DMS114 treated with DMSO at 0.1 percent for 48 hours (cell line): Measurements from ENCODE around the gene IFIT1B.
"Not testable (repeated sequence)": the region's sequence is repeated elsewhere in the genome, so short reads cannot be mapped to it uniquely, and the experiment has no call there.

Source experiments
- DNase-seq: peaks from one replicate; lab custom pipeline; 2025; ENCODE audit not compliant: unreplicated experiment; lab: John Stamatoyannopoulos, UW

The IFIT1B gene

DNA sequence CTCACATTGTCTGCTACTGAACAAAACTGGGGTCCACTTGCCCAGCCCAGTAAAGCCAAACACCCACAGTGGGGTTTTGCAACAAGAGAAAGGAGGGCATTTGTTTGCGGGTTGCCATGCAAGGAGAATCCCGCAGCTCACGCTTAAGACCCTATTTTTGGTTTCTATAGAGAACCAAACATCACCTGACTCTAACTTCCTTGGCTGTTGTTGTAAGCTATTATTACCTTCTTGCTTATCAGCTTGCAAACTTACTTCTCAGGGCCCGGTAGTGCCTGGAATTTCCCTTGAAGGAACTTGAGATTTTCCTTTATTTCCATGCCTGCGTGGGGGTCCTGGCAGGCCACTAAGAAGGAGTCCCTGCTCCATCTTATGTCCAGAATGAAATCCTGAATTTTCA is 29.4 kb upstream of the IFIT1B start:
- DNase-seq, result no peak

DNA sequence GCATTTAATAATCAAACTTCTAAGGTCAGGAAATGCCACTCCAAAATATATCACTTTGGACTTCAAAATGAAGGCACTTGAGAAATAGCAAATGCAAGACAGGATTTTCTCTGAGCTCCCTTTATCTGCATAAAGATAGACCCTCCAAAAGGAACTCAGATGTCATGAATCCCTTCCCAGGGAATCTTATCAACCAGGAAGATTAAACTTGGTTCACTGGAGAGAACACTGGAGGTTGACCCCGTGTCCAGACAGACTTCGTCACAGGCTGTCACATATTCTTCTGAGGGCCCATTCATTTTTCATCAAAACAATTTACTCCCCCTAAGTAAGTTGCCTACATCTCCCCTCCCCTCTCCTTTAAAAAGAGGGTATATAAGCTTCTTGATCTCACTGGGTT is 28.9 kb upstream of the IFIT1B start:
- no peak for DNase-seq

- DNase-seq, result not testable (repeated sequence)
Observed at GRCh38 chr10:89350631-89351315, 27.1 kb upstream of the IFIT1B start.

DNA sequence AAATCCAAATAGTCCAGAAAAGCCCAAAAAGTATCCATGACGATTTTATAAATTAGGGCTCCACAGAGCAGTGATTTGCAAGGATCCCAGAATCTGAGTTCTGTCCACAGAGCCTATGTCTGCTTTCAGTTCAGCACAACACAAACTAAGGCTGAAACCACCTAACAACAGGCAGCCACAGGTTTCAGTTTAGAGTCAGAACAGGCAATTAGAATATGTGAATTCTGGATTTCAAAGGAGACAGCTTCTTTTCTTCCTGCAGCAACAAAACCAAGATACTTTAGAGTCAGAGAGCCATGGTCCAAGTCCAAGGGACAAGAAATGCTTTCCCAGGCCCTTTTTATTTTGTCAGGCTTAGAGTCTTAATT is 26.5 kb upstream of the IFIT1B start:
- no peak for DNase-seq

DNA sequence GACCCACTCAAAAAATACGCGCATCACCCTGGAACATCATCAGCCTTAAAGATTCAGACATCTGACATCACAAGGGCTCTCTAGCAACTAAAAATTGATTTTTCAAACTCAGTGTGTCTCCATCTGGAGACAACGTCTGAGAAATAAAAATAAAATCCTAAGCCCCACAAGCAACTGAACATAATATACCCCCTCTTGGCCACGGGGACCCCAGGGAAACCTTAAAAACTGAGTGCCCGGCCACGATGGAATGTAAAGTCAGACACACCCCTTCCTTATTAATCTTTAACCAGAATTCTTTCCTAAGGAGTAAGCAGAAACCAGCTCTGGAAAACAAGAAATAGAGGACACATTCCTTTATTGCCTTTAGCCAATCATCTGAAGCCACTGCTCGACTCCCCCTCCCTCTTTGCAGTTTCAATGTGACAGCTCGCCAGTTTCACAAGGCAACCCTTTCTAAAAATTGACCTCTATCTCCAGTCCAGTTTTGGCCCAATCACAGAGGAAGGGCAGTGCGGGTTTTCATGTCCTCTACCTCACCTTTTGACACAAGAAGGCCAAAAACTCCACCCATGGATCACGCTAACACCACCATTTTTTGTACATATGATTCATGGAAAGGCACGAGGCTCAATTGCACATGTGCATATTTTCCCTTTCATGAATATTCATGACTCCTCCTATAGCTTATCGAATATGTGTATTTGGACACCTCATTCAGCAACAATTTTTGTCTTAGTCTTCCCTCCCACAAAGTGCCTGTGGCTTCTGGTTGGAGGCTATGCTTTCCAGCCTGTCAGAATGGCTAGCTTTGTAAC is 25.9 kb upstream of the IFIT1B start:
- no peak for DNase-seq

DNA sequence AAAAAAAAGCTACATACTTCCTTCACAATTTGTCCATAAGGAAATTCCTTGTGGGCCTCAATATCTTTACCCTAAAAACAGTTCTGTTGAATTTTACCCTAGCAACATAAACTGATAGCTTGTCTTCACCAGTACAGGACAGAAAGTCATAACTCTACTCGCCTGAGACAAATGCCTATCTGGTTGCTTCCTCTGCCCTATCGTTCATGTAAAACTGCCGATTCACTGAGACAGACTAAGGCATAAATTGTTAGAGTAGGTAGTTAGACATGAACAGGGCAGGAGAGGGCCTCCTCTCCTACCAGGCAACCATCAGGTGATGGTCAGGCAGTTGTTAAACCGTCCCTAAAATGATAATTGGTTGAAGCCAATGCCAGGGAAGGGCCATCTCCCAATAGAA is 25.1 kb upstream of the IFIT1B start:
- DNase-seq, result no peak

DNA sequence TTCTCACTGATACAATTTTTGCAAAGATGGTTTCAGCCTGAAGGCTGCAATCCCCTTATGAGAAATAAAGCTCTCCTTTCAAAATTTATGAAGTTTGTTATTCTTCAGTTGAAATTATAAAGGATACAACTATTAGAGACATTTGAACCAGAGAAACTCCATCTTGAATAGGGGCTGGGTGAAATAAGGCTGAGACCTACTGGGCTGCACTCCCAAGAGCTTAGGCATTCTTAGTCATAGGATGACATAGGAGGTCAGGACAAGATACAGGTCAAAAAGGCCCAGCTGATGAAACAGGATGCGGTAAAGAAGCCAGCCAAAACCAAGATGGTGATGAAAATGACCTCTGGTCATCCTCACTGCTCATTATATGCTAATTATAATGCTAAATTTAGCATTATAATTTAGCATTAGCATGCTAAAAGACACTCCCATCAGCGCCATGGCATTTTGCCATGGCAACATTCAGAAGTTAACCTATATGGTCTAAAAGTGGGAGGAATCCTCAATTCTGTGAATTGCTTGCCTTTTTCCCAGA is 22.4 kb upstream of the IFIT1B start:
- no peak for DNase-seq

DNA sequence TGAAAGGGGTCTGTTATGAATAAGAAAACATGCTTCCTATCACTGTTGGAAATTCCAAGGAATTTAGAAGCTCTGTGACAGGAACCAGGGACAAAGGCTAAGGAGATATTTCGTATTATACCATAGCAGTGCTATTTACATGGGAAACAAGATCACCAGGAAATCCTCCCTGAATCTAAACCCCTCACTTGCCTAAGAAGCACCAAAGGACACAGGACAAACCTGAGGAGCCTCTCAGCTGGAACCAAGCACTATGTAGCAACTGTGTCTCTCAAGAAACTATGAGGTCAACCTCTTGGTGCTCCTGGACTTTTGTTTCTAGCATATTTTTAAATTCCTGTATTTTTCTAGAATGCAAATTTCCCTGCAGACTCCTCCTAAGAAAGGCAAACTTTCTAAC is 20.8 kb upstream of the IFIT1B start:
- DNase-seq, result no peak

- no peak for DNase-seq
Observed at GRCh38 chr10:89357975-89358374, 19.9 kb upstream of the IFIT1B start.

DNA sequence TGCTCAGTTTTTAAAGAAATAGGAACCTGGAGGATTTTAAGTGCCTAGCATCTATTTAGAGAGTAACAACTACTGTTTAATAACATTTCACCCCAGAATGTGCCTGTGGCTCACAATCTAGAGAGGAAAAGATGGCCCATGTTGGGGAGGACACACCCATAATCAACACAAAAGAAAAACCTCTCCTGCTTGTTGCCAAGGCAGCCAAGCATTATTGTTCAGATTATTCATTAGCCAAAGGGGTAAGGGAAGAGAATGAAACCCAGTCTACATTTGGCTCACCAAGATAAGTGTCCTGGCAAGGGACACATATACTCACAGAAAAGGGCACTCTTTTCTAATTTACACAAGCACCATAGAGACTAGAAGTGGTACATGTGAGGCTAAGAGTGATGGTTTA is 17.7 kb upstream of the IFIT1B start:
- DNase-seq, result no peak

DNA sequence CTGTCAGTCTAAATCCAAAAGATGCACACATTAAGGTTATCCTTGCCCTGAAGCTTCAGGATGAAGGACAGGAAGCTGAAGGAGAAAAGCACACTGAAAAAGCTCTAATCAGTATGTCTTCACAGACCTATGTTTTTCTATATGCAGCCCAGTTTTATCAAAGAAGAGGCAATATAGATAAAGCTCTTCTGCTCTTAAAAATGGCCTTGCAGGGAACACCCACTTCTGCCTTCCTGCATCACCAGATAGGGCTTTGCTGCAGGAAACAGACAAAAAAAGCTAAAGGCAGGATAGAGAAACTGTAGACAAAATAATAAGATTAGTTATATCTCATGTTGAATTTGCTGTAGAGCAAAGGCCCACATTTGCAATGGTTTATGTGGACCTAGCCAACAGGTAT is 14.9 kb upstream of the IFIT1B start:
- no peak for DNase-seq

GRCh38 chr10:89363729-89364442 is 14.0 kb upstream of the IFIT1B start:
- DNase-seq, result no peak

DNA sequence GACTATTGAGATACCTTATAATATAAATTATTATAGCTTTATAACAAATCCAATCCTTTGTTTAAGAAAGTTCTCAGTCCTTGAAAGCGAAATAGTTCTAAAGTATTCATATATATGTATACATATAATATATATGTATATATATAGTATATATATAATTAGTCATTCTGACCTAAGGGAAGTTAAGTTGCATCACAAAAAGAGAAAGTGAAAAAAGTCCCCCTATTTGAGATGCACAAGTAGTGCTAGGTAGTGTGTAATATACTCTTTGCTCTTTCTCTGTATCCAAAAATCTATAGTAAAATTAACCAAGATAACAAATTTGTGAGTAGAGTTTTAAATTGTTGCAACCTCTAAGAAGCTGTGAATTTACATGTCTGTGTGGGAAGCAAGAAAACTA is 13.3 kb upstream of the IFIT1B start:
- DNase-seq, result no peak

DNA sequence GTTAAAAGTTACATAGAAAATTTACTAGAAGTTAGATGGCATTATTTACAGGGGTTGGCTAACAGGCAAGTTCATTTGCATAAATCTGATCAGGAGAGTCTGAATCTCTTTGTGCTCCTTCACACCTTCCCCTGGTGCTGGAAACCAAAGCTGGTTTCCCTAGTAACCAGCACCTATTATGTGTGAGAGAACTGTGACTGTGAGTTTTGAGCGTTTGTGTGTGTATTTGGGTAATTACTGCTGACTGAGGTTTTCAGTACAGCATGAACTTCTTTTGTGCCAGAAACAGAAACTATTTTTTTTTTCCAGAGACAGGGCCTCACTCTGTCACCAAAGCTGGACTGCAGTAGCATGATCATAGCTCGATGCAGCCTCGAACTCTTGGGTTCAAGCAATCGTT is 10.3 kb upstream of the IFIT1B start:
- DNase-seq, result no peak

- no peak for DNase-seq
Observed at GRCh38 chr10:89368129-89368528, 9.7 kb upstream of the IFIT1B start.

- DNase-seq, result peak; percentile 14
Observed at GRCh38 chr10:89369156-89370105, 8.4 kb upstream of the IFIT1B start.

GRCh38 chr10:89371079-89371478 is 6.8 kb upstream of the IFIT1B start:
- no peak for DNase-seq

GRCh38 chr10:89371987-89372386 is 5.9 kb upstream of the IFIT1B start:
- no peak for DNase-seq

DNA sequence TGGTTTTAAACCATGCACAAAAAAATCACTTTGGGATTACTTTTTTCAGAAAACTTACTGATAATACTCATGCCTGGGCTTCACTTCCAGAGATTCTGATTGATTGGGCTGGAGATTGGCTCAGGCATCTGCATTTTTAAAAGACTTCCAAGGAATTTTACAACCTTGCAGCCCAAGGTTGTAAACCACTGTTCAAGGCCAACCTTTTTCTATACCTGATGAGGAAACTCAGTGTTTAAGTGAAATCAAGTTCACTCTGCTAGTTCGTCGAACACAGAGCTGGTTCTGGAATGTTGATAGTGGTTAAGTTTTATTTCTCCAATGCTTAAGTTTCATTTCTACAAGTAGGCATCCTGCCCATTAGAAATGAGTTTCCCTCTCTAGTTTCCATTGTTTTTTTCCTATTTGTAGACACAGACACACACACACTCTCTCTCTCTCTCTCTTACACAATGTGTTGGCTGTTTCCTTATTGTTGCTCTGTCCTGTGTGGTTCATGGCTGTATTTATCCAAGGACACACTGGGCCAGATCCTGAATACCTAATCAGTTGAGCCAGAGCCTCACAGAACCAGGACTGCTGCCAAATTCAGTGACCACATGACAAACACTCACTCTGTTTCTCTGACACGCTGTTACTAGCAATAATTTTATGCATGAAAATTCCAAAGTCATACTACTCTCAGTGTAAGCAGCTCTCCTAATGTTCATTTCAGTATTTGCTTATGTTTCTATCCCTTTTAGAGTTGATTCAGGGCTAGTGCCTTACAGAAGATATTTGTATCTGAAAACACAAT is 3.7 kb upstream of the IFIT1B start:
- no peak for DNase-seq

- DNase-seq, result no peak
Observed at GRCh38 chr10:89374713-89375141, 3.1 kb upstream of the IFIT1B start.
